ENCODE measurements around the gene PCED1A. TPM values are rescaled to one million over a fixed set of nuclear protein-coding genes. Genes with fewer than 3 reads are reported as not detected.

The PCED1A gene
- total and polyA plus RNA-seq, 2 donors (not counting 3 experiments of a cell fraction or from before 2014, with no cell fraction given) = 20.1 to 32.0 TPM

GRCh38 chr20:2814076-2814475, 26.4 kb downstream of the PCED1A start:
- H3K4me1 ChIP-seq (ENCODE audit: control insufficient read depth, extremely low read depth, insufficient read depth, low read length) = no peaks in the 10 kb centered on the region
- ChIA-PET POLR2A (no interaction called here), CTCF (no interaction called here)
- FAIRE-seq = no peak
- H2AFZ ChIP-seq (ENCODE audit: low read depth, low read length) = no peak overlapping the region
- no peak overlapping the region for H3K27ac ChIP-seq (ENCODE audit: insufficient read depth, low read depth, low read length)
- no TSS peak for BruUV-seq (replicated peaks)
- H3K36me3 ChIP-seq (ENCODE audit: control insufficient read depth in 2 of 2, extremely low read depth in 1 of 2, insufficient read depth in 2 of 2, low read length in 2 of 2) = no peaks in the 10 kb centered on the region
- intact Hi-C loops (cut with micrococcal nuclease) = no loop called here
- H4K20me1 ChIP-seq (replicated peaks; ENCODE audit: control insufficient read depth, extremely low read depth, insufficient read depth, low read length) = no peaks in the 10 kb centered on the region
- no peak overlapping the region for H3K4me3 ChIP-seq (replicated peaks in 1 of 3; ENCODE audit: insufficient read depth in 1 of 3, low read depth in 1 of 3, low read length in 3 of 3)
- H3K9me1 ChIP-seq (replicated peaks; ENCODE audit: control insufficient read depth, extremely low read depth, insufficient read depth, low read length) = no peaks in the 10 kb centered on the region
- H3K9ac ChIP-seq (replicated peaks; ENCODE audit: extremely low read depth, insufficient read depth, low read length) = no peak overlapping the region
- no peaks in the 10 kb centered on the region for H3K79me2 ChIP-seq (ENCODE audit: control insufficient read depth, insufficient read depth, low read length)
- no peak for DNase-seq (ENCODE audit: low read depth, low spot score)
- TF ChIP-seq CTCF (IDR thresholded peaks at IDR 0.05; ENCODE audit: extremely low read depth in 1 of 2, insufficient read depth in 1 of 2, low read depth in 1 of 2, low read length in 2 of 2) = no peak
- no peak for TF ChIP-seq GATA2 (IDR thresholded peaks at IDR 0.05; ENCODE audit: insufficient read depth, insufficient read length, low read depth, low read length)
- TF ChIP-seq MAX (IDR thresholded peaks at IDR 0.05; ENCODE audit: insufficient read depth, insufficient read length) = no peak
- no peak for TF ChIP-seq MYC (IDR thresholded peaks at IDR 0.05; ENCODE audit: low read depth, low read length)
- no peak for TF ChIP-seq EZH2 (IDR thresholded peaks at IDR 0.05; ENCODE audit: borderline replicate concordance, low read depth, low read length, severe bottlenecking)
- TF ChIP-seq POLR2AphosphoS5 (IDR thresholded peaks at IDR 0.05; ENCODE audit: insufficient read depth, low read depth, low read length) = no peak
- no peak for TF ChIP-seq FOS (IDR thresholded peaks at IDR 0.05; ENCODE audit: borderline replicate concordance, insufficient read depth, low read length)
- no peak for TF ChIP-seq JUN (IDR thresholded peaks at IDR 0.05; ENCODE audit: borderline replicate concordance, insufficient read depth, insufficient read length, low read depth)
- TF ChIP-seq POLR2A (IDR thresholded peaks at IDR 0.05; ENCODE audit: low read depth, low read length) = no peak
- peaks cover 4 to 9% of the 10 kb centered on the region in 2 experiments for H3K27me3 ChIP-seq (ENCODE audit: control insufficient read depth in 2 of 2, insufficient read depth in 2 of 2, low read length in 2 of 2)
- dilution Hi-C loops (cut with MboI; ENCODE audit: extremely low pct_ligation_motif_present, low sequenced_read_pairs) = no loop called here
- no peak overlapping the region for H3K4me2 ChIP-seq (ENCODE audit: insufficient read depth, low read length)
- H3K9me3 ChIP-seq (replicated peaks; ENCODE audit: control insufficient read depth, insufficient read depth, low read length) = peaks cover 1% of the 10 kb centered on the region

All from endothelial cell of umbilical vein (primary cell).